Measurements from ENCODE around the gene ARMC2.

The ARMC2 gene

GRCh38 chr6:108837236-108837971 lies 10.8 kb upstream of the ARMC2 start:
- no peaks in the 10 kb centered on the region for H4K20me1 ChIP-seq (ENCODE audit: insufficient read depth, low read length)
- H3K9me3 ChIP-seq (ENCODE audit: low read length): no peaks in the 10 kb centered on the region
- no peak overlapping the region for H3K9ac ChIP-seq (ENCODE audit: low read length)
- no peaks in the 10 kb centered on the region for H3K79me2 ChIP-seq (ENCODE audit: insufficient read depth, low read length)
- H3K4me3 ChIP-seq (ENCODE audit: low read depth, low read length, poor library complexity, severe bottlenecking): no peak overlapping the region
- H3K9me2 ChIP-seq (ENCODE audit: low read depth, low read length): no peaks in the 10 kb centered on the region
- H3K27me3 ChIP-seq (ENCODE audit: insufficient read depth, low read length): no peaks in the 10 kb centered on the region
- no peaks in the 10 kb centered on the region for H3F3A ChIP-seq (ENCODE audit: insufficient read depth, low read length)
- no peak overlapping the region for H2AFZ ChIP-seq (ENCODE audit: low read length)
- no peaks in the 10 kb centered on the region for H3K4me1 ChIP-seq (ENCODE audit: insufficient read depth, low read length, severe bottlenecking)
- TF ChIP-seq CTCF (IDR thresholded peaks at IDR 0.05; ENCODE audit: low read length) (no peak), EZH2 (IDR thresholded peaks at IDR 0.05; ENCODE audit: borderline replicate concordance, low read length) (no peak)
- no peak overlapping the region for H3K27ac ChIP-seq (ENCODE audit: low read depth, low read length, poor library complexity, severe bottlenecking)
- H3K36me3 ChIP-seq (ENCODE audit: insufficient read depth, low read length): no peaks in the 10 kb centered on the region
- H3K4me2 ChIP-seq (ENCODE audit: low read length): no peak overlapping the region

GRCh38 chr6:108838101-108838717 lies 10.0 kb upstream of the ARMC2 start:
- Histone ChIP-seq H3K27ac (ENCODE audit: low read depth, low read length, poor library complexity, severe bottlenecking) (no peak overlapping the region), H3K9me3 (ENCODE audit: low read length) (no peaks in the 10 kb centered on the region), H3K36me3 (ENCODE audit: insufficient read depth, low read length) (no peaks in the 10 kb centered on the region), H2AFZ (ENCODE audit: low read length) (no peak overlapping the region), H3F3A (ENCODE audit: insufficient read depth, low read length) (no peaks in the 10 kb centered on the region), H3K4me1 (ENCODE audit: insufficient read depth, low read length, severe bottlenecking) (no peaks in the 10 kb centered on the region), H3K9ac (ENCODE audit: low read length) (no peak overlapping the region), H3K4me3 (ENCODE audit: low read depth, low read length, poor library complexity, severe bottlenecking) (no peak overlapping the region), H3K27me3 (ENCODE audit: insufficient read depth, low read length) (no peaks in the 10 kb centered on the region), H4K20me1 (ENCODE audit: insufficient read depth, low read length) (no peaks in the 10 kb centered on the region), H3K9me2 (ENCODE audit: low read depth, low read length) (no peaks in the 10 kb centered on the region), H3K79me2 (ENCODE audit: insufficient read depth, low read length) (no peaks in the 10 kb centered on the region), H3K4me2 (ENCODE audit: low read length) (no peak overlapping the region)
- TF ChIP-seq EZH2 (IDR thresholded peaks at IDR 0.05; ENCODE audit: borderline replicate concordance, low read length) (no peak), CTCF (IDR thresholded peaks at IDR 0.05; ENCODE audit: low read length) (no peak; the same call in 1 of the 2 replicates)

- Histone ChIP-seq H3K4me1 (ENCODE audit: insufficient read depth, low read length, severe bottlenecking) (no peaks in the 10 kb centered on the region), H4K20me1 (ENCODE audit: insufficient read depth, low read length) (no peaks in the 10 kb centered on the region), H3K27me3 (ENCODE audit: insufficient read depth, low read length) (no peaks in the 10 kb centered on the region), H3K27ac (ENCODE audit: low read depth, low read length, poor library complexity, severe bottlenecking) (no peak overlapping the region), H2AFZ (ENCODE audit: low read length) (no peak overlapping the region), H3K4me3 (ENCODE audit: low read depth, low read length, poor library complexity, severe bottlenecking) (no peak overlapping the region), H3F3A (ENCODE audit: insufficient read depth, low read length) (no peaks in the 10 kb centered on the region), H3K4me2 (ENCODE audit: low read length) (no peak overlapping the region), H3K79me2 (ENCODE audit: insufficient read depth, low read length) (no peaks in the 10 kb centered on the region), H3K36me3 (ENCODE audit: insufficient read depth, low read length) (no peaks in the 10 kb centered on the region), H3K9ac (ENCODE audit: low read length) (no peak overlapping the region), H3K9me2 (ENCODE audit: low read depth, low read length) (no peaks in the 10 kb centered on the region), H3K9me3 (ENCODE audit: low read length) (no peaks in the 10 kb centered on the region)
- TF ChIP-seq CTCF (IDR thresholded peaks at IDR 0.05; ENCODE audit: low read length): no peak
- no peak for TF ChIP-seq EZH2 (IDR thresholded peaks at IDR 0.05; ENCODE audit: borderline replicate concordance, low read length)
Observed at GRCh38 chr6:108839083-108839642, 9.1 kb upstream of the ARMC2 start.

Measured in OCI-LY1 (cell line).